ENCODE data around the gene FGD6.
"Not testable (repeated sequence)": the region's sequence is repeated elsewhere in the genome, so short reads cannot be mapped to it uniquely, and the experiment has no call there.

Gene FGD6

GRCh38 chr12:95100264-95101190 lies 116.7 kb downstream of the FGD6 start:
- DNase-seq: no peak
- intact Hi-C loops (cut with DNase I): no loop called here

- no peak for DNase-seq
- intact Hi-C loops (cut with DNase I): no loop called here
Measured at GRCh38 chr12:95099270-95099790, 117.9 kb downstream of the FGD6 start.

GRCh38 chr12:95096852-95097251 lies 120.4 kb downstream of the FGD6 start:
- DNase-seq: peak in 2 of 10 donors; percentile 9 to 19
- intact Hi-C loops (cut with DNase I): no loop called here

GRCh38 chr12:95096378-95096777 lies 120.9 kb downstream of the FGD6 start:
- DNase-seq: no peak
- intact Hi-C loops (cut with DNase I): no loop called here

GRCh38 chr12:95095866-95096265 lies 121.4 kb downstream of the FGD6 start:
- intact Hi-C loops (cut with DNase I); DNase-seq: not testable (repeated sequence)

GRCh38 chr12:95089462-95089861 lies 127.8 kb downstream of the FGD6 start:
- intact Hi-C loops (cut with DNase I): no loop called here
- DNase-seq: no peak

GRCh38 chr12:95088379-95088778 lies 128.9 kb downstream of the FGD6 start:
- DNase-seq: no peak

GRCh38 chr12:95085612-95086011 lies 131.7 kb downstream of the FGD6 start:
- no peak for DNase-seq
- intact Hi-C loops (cut with DNase I): no loop called here

More at GRCh38 chr12:95088379-95088778, 128.9 kb downstream of the FGD6 start:
- intact Hi-C loops (cut with DNase I): no loop called here

GRCh38 chr12:95083938-95084337 lies 133.3 kb downstream of the FGD6 start:
- intact Hi-C loops (cut with DNase I): no loop called here
- no peak for DNase-seq

GRCh38 chr12:95083471-95083870 lies 133.8 kb downstream of the FGD6 start:
- no peak for DNase-seq
- intact Hi-C loops (cut with DNase I): no loop called here

GRCh38 chr12:95077341-95077740 lies 139.9 kb downstream of the FGD6 start:
- no peak for DNase-seq
- intact Hi-C loops (cut with DNase I): no loop called here

GRCh38 chr12:95074766-95075165 lies 142.5 kb downstream of the FGD6 start:
- DNase-seq: no peak

GRCh38 chr12:95073698-95074520 lies 143.4 kb downstream of the FGD6 start:
- peak in 1 of 10 donors; percentile 21 for DNase-seq
- intact Hi-C loops (cut with DNase I): loop anchor here (1.0 kb wide), 2 partner anchors 143 to 399 kb away; partner anchors contain the start of genes FGD6 and VEZT

More at GRCh38 chr12:95074766-95075165, 142.5 kb downstream of the FGD6 start:
- intact Hi-C loops (cut with DNase I): no loop called here

GRCh38 chr12:95072900-95073697 lies 144.2 kb downstream of the FGD6 start, which contains the start of gene NR2C1:
NR2C1 (minus strand) TSS chr12:95073618; CDS start chr12:95067384, 6,234 bp downstream.
- DNase-seq: peak; percentile 88 to 99 (median 91)
- intact Hi-C loops (cut with DNase I): loop anchor here (1.0 kb wide), 2 partner anchors 144 to 400 kb away; partner anchors contain the start of genes FGD6 and VEZT

- intact Hi-C loops (cut with DNase I): no loop called here
- no peak for DNase-seq
Measured at GRCh38 chr12:95070378-95070777, 146.9 kb downstream of the FGD6 start.

- intact Hi-C loops (cut with DNase I): no loop called here
- no peak for DNase-seq
Measured at GRCh38 chr12:95066091-95066855, 151.0 kb downstream of the FGD6 start.

GRCh38 chr12:95060951-95061350 lies 156.3 kb downstream of the FGD6 start:
- intact Hi-C loops (cut with DNase I): no loop called here
- DNase-seq: no peak

GRCh38 chr12:95059984-95060383 lies 157.3 kb downstream of the FGD6 start:
- intact Hi-C loops (cut with DNase I): no loop called here
- DNase-seq: no peak

- intact Hi-C loops (cut with DNase I): no loop called here
- no peak for DNase-seq
Measured at GRCh38 chr12:95057424-95057823, 159.8 kb downstream of the FGD6 start.
